Left cardiac atrium (tissue), 4 donors: ENCODE results near the gene M1AP. TPM values are rescaled to one million over a fixed set of nuclear protein-coding genes. Genes with fewer than 3 reads are reported as not detected.
A peak's percentile ranks its signal among the peaks of the same experiment; 100 is the strongest.

Experiments used
- ATAC-seq, 2 donors: fragments of 200-7000 bp; cut with Tn5 transposase; one replicate each; pipeline ENCODE4 v1.9.1; 2020; ENCODE audit warnings: mild to moderate bottlenecking in 2 of 2, moderate library complexity in 2 of 2
- DNase-seq: peaks from one replicate; pipeline ENCODE4 v3.0.0-alpha.2; 2020
- intact Hi-C, 2 donors: fragments of 100-400 bp; cut with DNase I; formaldehyde crosslinking; loops; one replicate each; pipeline versions ENCODE4 v1.14.1 to v1.15.1; 2022 to 2023
- total RNA-seq, 2 donors: library from RNA; stranded (reverse); fragmentation: NEBNext Ultra II Directional; extraction: Animal tissue kit (Norgen Biotek cat#: 25700); gene quantifications; one replicate each; pipeline ENCODE4 v1.2.1, GENCODE V29; 2021
- donor health status: DM: no; HTN: yes; CAD: no.
- donor health status: DM: no; HTN: yes; CAD: no; lungs with severe emphysema.
- donor health status: DM: yes; HTN: yes; CAD: no.
- donor health status: Dilated cardiomyopathy.

Gene M1AP
- total RNA-seq, 2 donors from 2014 or later = 0.44 to 0.65 TPM

DNA sequence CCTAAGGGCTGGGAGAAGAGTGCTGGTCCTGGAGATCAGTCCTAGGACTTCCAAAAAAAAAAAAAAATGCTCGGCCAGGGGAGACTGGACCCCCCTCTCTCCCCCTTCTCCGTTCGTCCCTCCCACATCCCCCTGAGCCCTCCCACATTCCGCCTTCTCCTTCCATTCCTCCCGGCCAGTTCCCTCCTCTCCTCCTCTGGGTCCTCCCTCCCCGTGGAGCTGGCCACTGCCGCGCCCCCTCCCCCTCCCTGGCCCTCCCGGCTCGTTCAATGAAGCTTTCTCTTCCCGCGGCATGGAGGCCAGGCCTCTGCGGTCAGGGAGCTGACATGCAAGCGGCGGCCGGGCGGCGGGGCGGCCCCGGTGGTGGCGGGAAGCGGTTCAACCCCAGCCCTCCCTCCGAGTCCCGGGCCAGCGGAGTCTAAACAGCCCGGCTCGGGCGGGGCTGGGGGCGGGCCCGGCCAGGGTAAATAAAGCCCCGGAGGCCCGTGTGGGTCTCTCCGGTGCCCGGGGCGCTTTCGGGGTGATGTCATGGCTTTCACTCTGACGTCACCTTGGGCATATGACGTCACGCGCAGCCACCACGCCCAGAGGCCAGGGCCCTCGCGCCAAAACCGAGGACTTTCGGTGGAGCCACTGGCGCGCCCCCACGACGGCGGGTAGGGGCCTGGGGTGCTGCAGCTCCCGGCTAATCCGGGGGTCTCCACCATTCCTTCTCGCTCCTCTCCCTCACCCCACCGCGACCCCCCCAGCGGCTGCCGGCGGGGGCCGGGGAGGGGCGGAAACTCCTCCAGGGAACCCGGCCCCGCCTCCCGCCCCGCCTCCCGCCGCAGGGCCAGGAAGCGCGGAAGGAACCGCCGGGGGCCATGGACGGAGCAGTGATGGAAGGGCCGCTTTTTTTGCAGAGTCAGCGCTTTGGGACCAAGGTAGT is 94.0 kb downstream of the M1AP start, which contains the start of the genes DOK1 and LOXL3:
Gene DOK1 (plus strand): TSS at position 829 of the 928 bp plus-strand sequence. CDS start 35 bp downstream, at position 864.
Gene LOXL3 (minus strand): TSS at position 51 of the 928 bp plus-strand sequence. CDS start 1,308 bp downstream, outside the sequence.
- DNase-seq (peak; percentile 93), ATAC-seq (peak; percentile 88 to 89)
- intact Hi-C loops = no loop called here

DNA sequence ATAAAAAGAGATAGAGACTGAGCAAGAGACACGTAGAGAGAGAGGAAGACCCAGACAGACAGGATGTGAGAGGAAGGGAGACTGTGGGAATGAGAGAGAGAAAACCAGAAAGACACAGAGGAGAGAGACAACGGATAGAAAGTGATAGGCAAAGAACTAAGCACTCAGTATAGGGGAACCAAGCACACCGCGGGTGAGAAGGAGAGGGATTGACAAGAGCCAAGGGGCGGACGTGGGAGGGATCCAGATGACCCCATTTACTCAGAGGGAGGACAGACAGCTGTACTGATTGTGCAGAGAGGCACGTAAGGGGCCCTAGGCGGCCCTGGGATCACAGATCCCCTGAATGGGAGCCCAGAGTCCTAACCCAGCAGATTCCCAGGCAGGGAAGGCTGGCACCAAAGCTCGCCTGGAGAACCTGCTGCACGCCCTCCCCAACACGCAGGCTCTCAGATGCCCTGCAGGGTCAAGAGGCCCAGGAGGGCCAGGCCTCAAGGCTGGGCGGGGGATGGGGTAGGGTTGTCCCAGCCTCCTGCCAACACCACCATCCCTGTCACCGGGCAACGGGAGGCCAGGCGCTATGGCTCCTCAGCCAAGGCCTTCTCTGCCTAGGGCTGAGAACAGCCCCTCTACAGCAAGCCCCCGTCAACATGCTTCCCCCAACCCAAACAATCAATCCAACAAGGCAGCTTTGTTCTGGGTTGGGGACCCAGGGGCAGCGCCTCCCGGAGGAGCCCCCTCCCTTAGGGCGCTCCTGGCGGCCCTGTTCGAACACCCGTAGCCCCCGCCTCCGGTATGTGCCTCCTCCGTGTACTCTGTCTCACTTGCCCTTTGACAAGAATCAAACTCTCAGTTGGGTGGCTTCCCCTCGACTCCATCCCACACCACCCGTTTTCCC is 95.0 kb downstream of the M1AP start:
- intact Hi-C loops = no loop called here
- ATAC-seq (peak in 1 of 2 donors; percentile 1), DNase-seq (no peak)

DNA sequence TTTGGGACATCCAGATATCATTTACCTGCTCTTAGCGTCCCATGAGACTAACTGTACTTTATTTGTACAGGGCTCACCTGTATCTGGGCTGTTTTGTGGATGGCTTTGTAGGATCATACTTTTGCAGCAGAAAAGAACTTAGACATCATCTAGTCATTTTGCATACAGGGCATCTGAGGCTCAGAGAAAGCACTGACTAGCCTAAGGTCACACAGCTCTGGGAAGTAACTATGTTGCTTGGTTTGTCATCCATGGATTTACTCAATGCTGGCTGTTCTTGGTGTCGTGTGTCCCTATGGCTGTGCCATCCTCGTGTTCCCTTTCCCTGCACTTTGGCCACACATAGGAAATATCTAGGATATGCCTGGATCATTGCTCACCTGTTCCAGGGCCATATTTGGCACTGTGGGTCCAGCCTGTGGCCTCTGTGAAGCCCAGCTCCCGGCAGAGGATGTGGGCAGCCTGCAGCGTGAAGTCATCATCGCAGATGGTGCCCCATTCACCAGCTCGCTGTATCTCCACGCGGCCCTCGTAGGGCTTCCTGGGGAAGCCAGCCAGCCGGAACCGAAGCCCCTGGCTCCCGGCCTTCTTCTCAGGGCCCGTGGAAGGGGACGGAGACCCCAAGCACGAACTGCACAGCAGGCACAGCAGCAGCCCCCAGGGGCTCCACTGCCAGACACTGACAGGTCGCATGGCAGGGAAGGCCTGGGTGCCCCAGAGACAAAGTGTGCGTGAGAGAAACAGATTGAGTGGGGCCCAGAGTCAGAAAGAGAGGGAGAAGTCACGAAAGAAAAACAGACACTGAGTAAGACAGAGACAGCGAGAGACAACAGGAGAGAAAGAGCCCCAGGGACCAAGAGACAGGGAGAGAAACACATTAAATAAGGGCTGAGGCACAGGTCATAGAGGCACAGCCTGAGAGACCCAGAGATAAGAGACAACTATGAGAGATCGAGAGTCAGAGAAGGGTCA is 95.9 kb downstream of the M1AP start:
- ATAC-seq (no peak), DNase-seq (no peak)
- intact Hi-C loops = no loop called here

DNA sequence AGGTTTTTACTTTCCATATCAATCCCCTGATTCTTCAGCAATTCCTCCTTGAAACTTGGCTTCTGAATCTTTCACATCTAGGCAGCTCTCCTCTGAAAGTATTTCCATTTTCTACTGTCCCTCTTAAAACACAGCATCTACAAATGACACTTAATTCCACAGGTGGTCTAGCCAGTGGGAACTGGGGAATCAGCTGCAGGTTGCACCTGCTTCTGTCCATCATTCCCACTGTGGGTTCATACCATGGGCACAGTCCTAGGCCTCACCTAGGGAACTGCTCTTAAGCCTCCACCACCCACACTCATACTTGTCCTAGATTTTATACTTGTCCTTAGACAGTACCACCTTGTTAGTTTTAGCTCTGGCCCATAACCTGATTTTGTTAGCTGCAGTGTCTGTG is 96.6 kb downstream of the M1AP start:
- no peak for ATAC-seq
- intact Hi-C loops = no loop called here
- DNase-seq = no peak

DNA sequence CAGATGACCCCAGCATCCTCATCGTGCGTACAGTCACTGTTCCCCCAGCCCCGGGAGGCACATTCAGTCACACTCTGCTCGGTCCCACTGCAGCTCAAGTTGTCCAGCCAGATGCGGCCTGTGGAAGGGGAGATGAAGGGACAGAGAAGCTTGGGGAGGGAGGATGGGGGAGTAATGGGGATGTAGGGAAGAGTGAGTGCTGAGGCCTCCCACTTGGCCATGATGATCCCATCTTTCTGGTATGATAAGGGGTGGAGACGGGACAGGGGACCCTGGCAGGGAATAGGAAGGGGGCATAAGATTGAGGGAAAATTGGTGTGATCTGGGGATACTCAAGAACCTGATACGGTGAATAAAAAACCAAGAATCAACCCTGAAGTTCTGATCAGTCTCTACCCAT is 97.9 kb downstream of the M1AP start:
- intact Hi-C loops = no loop called here
- no peak for DNase-seq
- no peak for ATAC-seq

DNA sequence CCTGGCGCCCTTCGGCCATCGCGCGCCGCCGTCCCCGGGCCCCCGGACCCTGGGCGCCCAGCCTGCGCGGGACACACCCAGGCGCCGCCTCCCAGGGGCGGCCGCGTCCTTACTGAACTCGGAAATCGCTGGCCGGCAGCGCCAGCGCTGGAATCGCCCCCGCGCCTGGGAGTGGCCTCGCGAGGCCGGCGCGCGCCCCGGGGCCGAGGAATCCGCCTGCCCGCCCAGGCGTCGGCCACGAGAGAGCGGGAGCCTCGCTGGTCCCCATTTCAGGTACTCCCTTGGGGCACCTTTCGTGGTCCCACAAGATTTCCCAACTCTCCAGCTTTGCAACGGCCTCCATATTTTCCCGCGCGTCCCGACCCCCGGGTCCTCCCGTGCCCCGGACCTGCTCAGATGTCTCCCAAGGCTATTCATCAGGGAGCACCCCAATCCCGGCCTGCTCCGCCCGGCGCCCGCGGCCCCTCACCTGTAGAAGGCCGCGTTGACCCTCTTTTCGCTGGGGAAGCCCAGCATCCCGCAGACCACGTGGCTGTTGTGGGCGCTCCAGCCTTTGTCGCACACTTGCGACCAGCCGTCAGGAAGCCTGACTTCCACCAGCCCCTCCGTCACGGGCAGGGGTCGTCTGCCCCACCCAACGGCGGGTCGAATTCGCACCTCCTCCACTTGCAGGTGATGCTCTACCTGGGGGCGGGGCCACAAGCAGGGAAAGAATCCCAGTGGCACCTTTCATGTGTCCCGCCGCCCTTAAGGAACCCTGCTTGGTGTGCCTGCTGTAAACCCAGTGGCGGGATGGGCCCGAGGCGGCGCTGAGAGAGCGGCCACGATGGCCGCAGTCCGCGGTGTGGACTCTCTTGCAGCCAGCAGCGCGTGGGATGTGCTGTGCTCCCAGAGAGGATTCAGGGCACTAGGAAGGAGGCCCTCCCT is 99.0 kb downstream of the M1AP start:
- DNase-seq (peak; percentile 83), ATAC-seq (peak; percentile 81 to 88)
- intact Hi-C loops = no loop called here

DNA sequence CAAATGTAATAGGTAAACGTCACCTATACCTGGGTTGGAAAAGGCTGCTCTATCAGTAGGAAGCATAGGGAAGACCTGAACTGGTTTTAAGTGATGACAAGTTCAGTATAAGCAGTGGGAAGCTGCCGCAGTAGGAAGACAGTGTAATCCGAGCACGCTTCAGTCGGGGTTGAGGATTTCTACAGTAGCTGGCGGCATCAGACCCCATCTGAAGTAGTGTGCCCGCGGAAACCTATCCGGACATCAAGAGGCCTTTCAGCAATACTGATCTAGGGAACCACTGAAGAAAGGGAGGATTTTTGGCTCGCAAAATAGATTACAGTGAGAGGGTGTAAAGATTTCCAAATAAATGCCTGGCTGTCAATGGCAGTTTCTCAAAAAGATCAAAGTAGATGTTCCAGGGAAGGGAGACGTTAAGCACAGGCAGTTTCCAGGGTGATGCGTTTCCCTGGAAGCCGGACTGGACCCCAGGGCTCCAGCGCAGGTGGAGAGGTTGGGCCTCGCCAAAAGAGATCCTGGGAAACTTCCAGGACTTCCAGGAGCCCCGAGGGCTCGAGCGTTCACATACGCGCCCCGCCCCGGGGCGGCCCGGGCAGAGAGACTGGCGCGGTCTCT is 99.7 kb downstream of the M1AP start:
- intact Hi-C loops = no loop called here
- ATAC-seq = peak; percentile 3 to 5
- DNase-seq = no peak

DNA sequence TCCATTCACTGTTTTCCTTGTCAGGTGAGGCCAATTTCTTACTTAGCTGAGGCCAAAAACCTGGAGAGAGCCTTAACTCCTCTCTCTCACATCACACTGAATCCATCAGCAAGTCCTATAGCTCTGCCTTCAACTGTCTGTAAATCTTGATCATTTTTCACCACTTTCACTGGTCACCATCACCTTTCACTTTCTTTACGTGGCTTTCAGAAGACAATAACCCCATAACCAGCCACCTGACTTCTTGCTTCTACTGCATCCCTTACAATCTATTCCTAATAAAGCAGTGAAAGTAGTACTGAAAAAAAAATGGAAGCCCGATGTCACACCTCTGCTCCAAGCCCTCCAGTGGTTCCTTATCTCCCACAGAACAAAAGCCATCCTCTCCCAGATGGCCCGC is 102.1 kb downstream of the M1AP start:
- ATAC-seq (no peak), DNase-seq (no peak)
- intact Hi-C loops = no loop called here

DNA sequence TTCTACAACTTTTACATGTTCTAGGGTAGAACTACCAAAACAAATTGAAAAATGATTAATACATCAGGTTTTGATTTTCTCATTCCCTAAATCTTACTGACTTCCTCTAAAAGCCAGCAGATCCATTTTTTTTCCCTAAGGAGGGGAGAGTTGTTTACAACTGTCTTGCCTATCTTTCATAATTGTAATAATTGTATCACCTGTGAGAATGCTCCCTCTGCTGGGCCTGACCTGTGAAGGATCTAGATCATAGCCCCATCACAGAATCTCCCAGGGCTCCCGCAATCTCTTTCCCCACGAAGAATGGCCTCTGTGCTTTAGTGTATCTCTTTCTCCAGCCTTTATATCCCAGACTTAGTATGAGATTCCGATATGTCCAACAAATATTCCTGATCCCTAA is 103.5 kb downstream of the M1AP start:
- intact Hi-C loops = no loop called here
- DNase-seq (no peak), ATAC-seq (no peak)

DNA sequence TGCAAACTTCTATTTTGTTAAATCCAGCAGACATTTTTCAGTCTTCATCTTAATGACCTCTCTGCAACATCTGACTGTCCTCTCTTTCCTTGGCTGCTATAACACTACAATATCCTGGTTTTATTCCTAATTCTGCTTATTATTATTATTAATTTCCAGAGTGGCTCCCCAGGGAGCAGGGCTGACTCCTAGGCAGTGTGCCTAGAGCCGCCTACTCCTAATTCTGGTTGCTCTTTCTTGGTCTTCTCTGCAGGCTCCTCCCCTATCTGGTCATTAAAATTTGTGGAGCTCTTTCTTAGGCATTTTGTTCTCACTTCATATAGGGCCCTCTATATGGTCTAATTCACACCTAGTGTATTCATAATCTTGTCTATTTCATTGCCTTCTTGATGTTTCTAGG is 105.2 kb downstream of the M1AP start:
- intact Hi-C loops = no loop called here
- no peak for ATAC-seq
- DNase-seq = no peak

DNA sequence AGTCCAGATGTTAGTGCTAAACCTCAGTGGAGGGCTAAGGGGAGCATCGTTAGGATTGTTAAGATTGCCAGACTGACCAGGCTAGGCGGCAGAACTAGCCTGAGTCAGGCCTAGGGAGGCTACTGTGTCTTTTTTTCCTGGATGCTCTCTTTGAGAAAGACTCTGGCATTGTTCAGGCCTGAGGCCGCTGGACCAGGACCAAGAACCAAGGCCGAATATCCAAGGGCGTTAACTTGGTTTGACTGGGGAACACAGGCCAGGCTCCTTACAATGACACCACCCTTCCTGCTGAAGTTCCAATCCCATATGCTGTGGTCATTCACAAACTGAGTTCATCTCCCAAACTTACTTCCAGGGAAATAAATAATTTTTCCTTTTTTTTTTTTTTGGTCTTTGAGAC is 107.8 kb downstream of the M1AP start:
- ATAC-seq (peak; percentile 32 to 74), DNase-seq (peak; percentile 81)
- intact Hi-C loops = no loop called here

DNA sequence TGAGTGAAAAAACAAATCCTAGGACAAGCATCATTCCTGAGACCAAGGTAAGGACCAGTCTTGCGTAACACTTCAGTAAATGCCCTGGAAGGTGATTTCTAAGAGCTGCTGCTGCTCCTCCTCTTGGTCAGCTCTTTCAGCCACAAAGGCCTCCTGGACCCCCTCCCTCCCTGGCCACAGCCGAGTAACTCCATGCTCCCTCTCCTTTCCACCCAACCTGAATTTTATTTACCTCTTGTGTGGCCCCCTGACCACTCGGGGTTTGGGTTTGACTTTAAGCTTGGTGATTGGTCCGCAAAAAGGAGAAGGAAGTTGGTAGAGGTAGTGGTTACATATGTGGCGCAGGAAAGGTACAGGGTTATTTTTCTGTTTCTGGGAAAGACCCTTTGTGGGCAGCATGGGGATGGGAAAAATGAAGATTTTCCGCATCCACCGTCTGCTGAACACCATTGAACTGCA is 109.2 kb downstream of the M1AP start:
- ATAC-seq = no peak
- DNase-seq = no peak
- intact Hi-C loops = no loop called here

DNA sequence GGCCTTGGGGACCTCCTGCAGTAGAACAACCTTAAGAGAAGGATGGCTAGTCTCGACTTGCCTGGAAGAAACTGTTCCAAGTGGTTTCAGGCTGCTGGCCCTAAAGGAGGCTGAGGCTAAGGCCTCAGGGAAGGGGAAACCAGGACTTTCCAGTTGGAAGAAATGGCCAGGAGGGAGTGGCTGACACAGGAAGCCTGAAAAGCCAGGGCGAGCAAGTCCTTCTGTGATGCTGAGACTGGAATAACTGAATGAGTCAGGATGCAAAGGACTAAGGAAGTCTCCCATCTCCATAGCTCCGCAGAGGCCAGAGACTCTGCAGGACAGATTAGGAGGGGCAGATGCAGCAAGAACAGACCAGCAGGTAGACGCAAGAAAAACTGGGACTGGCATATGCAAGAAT is 111.0 kb downstream of the M1AP start:
- DNase-seq (no peak), ATAC-seq (no peak)
- intact Hi-C loops = no loop called here

DNA sequence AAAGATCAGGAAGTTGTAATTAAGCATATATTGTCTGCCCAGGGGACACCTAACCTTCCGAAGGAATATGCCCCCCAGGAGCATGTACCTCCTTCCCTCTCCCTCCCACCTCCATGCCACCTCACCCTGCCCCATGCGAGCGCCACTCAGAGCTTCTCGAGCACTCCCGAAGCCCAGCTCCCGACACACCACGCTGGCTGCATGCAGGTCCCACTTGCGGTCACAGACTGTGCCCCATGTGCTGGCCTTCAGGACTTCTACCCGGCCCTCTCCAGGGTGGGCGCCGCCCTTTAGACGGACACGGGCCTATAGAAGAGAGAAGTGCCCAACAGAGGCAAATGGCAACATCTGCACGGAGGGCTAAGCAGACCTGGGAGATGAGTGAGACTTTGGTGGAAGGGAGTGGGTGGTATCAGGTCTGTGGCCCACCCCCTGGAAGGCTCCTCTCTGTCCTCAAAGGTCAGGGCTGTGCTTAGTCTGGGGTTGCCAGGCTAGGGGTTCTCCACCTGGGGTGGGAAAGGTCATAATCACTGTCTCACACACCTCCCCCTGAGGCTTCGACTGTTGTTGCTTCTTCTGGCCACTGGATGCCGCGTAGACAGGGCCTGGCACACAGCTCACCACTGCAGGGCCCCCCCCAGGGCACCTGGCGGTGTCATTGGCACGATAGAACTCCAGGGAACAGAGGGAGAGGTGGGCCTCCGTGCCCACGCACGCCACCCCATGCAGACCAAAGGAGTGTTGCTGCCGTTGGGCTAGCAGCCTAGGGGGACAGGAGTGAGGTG is 111.8 kb downstream of the M1AP start:
- ATAC-seq (no peak), DNase-seq (no peak)
- intact Hi-C loops = no loop called here

DNA sequence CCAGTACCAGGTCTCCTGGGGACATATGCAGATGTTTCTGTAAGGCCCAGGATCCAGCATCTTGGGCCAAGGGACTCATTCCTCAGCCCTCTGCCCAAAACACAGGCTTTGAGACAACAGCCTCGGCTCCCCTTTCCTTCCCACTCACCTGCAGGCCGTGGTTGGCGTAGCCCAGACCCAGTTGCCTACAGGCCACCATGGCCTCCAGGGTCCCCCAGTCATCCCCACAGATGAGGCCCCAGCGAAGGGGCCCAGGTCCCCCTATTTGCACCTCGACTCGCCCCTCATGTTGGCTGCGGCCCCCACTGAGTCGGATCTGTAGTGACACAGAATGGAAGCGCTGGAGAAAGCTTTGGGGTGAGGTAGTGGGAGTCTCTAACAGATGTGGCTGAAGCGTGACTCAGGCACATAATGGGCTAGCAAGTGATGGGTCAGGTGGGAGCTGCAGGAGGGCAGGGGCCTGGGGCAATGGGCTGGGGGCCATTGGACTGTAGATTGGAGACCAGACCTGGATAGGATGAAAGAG is 112.6 kb downstream of the M1AP start:
- ATAC-seq (no peak), DNase-seq (no peak)
- intact Hi-C loops = no loop called here

DNA sequence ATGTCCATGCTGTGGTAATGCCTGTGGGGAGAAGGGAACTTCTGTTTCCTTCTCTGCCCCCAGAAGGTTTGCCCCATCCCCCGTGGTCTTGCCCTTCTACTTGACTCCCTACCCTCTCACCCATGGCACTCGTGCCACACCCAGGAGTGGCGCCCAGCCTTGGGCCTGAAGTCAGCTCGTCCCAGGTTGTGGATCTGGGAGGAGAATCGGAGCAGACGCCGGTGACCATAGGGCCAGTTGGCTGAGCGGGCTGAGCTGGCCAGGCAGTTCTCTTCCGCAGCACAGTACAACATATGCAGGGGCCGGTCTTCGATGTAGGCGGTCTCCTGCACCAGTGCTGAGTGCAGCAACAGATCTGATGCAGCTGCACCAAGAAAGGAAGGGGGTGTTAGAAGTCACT is 113.7 kb downstream of the M1AP start:
- intact Hi-C loops = loop anchor here in 1 of 2 donors (5.0 kb wide), 1 partner anchor 53 kb away; no protein-coding TSS in a partner anchor
- DNase-seq (no peak), ATAC-seq (no peak)
